ENCODE data around the gene AGAP9. TPM values are rescaled to one million over a fixed set of nuclear protein-coding genes. Genes with fewer than 3 reads are reported as not detected.
"Not testable (repeated sequence)": the region's sequence is repeated elsewhere in the genome, so short reads cannot be mapped to it uniquely, and the experiment has no call there.

Gene AGAP9
- 3.1 TPM for polyA plus RNA-seq (2013, experiment 1 of 2)
- polyA plus RNA-seq (2013, experiment 2 of 2) = 2.6 TPM

DNA sequence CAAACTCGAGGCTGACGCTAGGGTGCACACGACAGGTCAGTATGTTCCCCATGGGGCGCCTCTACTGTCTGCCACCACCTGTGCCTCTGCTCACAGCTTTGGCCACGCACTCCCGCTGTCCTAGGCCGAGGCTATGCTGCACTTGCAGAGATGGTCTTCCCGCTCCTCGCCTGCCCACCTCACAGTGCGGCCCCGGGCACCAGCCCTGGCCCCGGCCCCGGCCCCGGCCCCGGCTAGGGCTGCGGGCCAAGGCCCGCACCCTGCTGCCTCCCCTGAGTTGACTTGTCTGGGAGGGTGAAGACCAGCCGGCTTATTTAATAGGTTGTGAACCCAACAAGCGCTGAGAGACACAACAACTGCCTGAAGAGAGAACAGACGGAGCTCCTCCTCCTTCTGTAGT, at the start of gene AGAP9:
Gene AGAP9 (minus strand): TSS at position 164 of the 400 bp plus-strand sequence. CDS start 112 bp downstream, at position 52.
- WGBS = no CpG with 5 or more reads among the region's 20 CpGs
- H3K36me3 ChIP-seq (ENCODE audit: control insufficient read depth in 1 of 2, insufficient read depth in 2 of 2, low read depth in 1 of 2, low read length in 2 of 2); H4K8ac ChIP-seq (ENCODE audit: low read length); H2BK12ac ChIP-seq (ENCODE audit: low read length in 2 of 2); H3K14ac ChIP-seq (ENCODE audit: low read length in 2 of 2); H3K4me1 ChIP-seq (ENCODE audit: control insufficient read depth, insufficient read depth, low read depth, low read length); H3K4me3 ChIP-seq (ENCODE audit: insufficient read depth in 1 of 2, low read depth in 1 of 2, low read length in 2 of 2); H2AK5ac ChIP-seq (ENCODE audit: low read length, severe bottlenecking); H4K91ac ChIP-seq (ENCODE audit: low read length); H3K9ac ChIP-seq (ENCODE audit: low read length); H2AFZ ChIP-seq (ENCODE audit: low read depth, low read length); H2BK15ac ChIP-seq (ENCODE audit: low read depth, poor library complexity, severe bottlenecking); H2BK5ac ChIP-seq (ENCODE audit: low read depth, low read length, poor library complexity, severe bottlenecking); DNase-seq; H3K27ac ChIP-seq (ENCODE audit: low read length, poor library complexity, severe bottlenecking); H3K79me1 ChIP-seq (replicated peaks; ENCODE audit: low read length, poor library complexity, severe bottlenecking); H3K23ac ChIP-seq (ENCODE audit: low read length in 2 of 2); H3K4ac ChIP-seq (ENCODE audit: low read depth in 1 of 2, low read length in 2 of 2); H3K18ac ChIP-seq (ENCODE audit: low read depth in 1 of 2, low read length in 2 of 2); H2BK120ac ChIP-seq (ENCODE audit: low read depth, low read length); H3K9me3 ChIP-seq (ENCODE audit: control insufficient read depth, low read length); H3K27me3 ChIP-seq (ENCODE audit: control insufficient read depth in 1 of 2, insufficient read depth in 1 of 2, low read length in 2 of 2); H3K4me2 ChIP-seq (ENCODE audit: low read length, poor library complexity, severe bottlenecking): not testable (repeated sequence)

DNA sequence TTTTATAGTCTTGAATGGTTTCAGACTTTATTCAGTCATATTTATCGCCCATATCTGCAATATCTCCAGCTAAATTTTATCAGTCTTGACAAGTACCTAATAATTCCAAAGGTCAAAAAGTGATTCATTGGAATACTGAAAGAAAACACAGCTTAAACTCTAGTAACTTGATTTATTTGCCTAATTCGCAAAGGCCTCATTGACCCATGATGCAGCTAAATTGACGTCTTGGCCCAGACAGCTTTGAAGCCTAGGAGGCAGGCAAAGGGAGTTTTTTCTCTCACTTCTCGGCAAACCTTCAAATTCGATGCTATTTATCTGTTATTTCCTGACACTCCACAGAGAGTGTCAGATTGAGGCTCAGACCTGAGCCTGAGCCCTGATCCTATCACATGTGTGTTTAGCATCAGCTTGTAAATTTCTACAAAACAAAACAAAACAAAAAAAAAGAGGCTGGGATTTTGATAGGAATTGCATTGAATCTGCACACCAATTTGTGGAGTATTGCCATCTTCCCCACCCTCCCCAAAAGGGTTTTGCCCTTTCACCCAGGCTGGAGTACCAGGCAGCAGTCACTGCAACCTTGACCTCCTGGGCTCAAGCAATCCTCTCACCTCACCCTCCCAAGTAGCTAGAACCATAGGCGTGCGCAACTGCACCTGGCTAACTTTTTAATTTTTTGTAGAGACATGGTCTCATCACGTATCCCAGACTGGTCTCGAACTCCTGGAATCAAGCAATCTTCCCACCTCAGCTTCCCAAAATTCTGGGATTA, 47.9 kb upstream of the AGAP9 start:
- not testable (repeated sequence) for H4K8ac ChIP-seq (ENCODE audit: low read length); H3K9ac ChIP-seq (ENCODE audit: low read length); H3K23ac ChIP-seq (ENCODE audit: low read length in 2 of 2); H2BK120ac ChIP-seq (ENCODE audit: low read depth, low read length); H2BK15ac ChIP-seq (ENCODE audit: low read depth, poor library complexity, severe bottlenecking); DNase-seq; H3K4me2 ChIP-seq (ENCODE audit: low read length, poor library complexity, severe bottlenecking); H3K4me3 ChIP-seq (ENCODE audit: insufficient read depth in 1 of 2, low read depth in 1 of 2, low read length in 2 of 2); H3K79me1 ChIP-seq (replicated peaks; ENCODE audit: low read length, poor library complexity, severe bottlenecking); H3K27ac ChIP-seq (ENCODE audit: low read length, poor library complexity, severe bottlenecking); H3K14ac ChIP-seq (ENCODE audit: low read length in 2 of 2); H3K9me3 ChIP-seq (ENCODE audit: control insufficient read depth, low read length); H3K18ac ChIP-seq (ENCODE audit: low read depth in 1 of 2, low read length in 2 of 2); H3K4ac ChIP-seq (ENCODE audit: low read depth in 1 of 2, low read length in 2 of 2); H3K27me3 ChIP-seq (ENCODE audit: control insufficient read depth in 1 of 2, insufficient read depth in 1 of 2, low read length in 2 of 2); H2AFZ ChIP-seq (ENCODE audit: low read depth, low read length); H2BK12ac ChIP-seq (ENCODE audit: low read length in 2 of 2); H3K4me1 ChIP-seq (ENCODE audit: control insufficient read depth, insufficient read depth, low read depth, low read length); H2BK5ac ChIP-seq (ENCODE audit: low read depth, low read length, poor library complexity, severe bottlenecking); H2AK5ac ChIP-seq (ENCODE audit: low read length, severe bottlenecking); H3K36me3 ChIP-seq (ENCODE audit: control insufficient read depth in 1 of 2, insufficient read depth in 2 of 2, low read depth in 1 of 2, low read length in 2 of 2); H4K91ac ChIP-seq (ENCODE audit: low read length)
- no CpG with 5 or more reads among the region's 9 CpGs for WGBS

- H2AFZ ChIP-seq (ENCODE audit: low read depth, low read length); H2BK5ac ChIP-seq (ENCODE audit: low read depth, low read length, poor library complexity, severe bottlenecking); H3K14ac ChIP-seq (ENCODE audit: low read length in 2 of 2); H3K4me1 ChIP-seq (ENCODE audit: control insufficient read depth, insufficient read depth, low read depth, low read length); H2BK12ac ChIP-seq (ENCODE audit: low read length in 2 of 2); H2BK120ac ChIP-seq (ENCODE audit: low read depth, low read length); H3K4ac ChIP-seq (ENCODE audit: low read depth in 1 of 2, low read length in 2 of 2); H3K23ac ChIP-seq (ENCODE audit: low read length in 2 of 2); H3K27ac ChIP-seq (ENCODE audit: low read length, poor library complexity, severe bottlenecking); H4K91ac ChIP-seq (ENCODE audit: low read length); DNase-seq; H3K36me3 ChIP-seq (ENCODE audit: control insufficient read depth in 1 of 2, insufficient read depth in 2 of 2, low read depth in 1 of 2, low read length in 2 of 2); H3K9ac ChIP-seq (ENCODE audit: low read length); H3K18ac ChIP-seq (ENCODE audit: low read depth in 1 of 2, low read length in 2 of 2); H3K9me3 ChIP-seq (ENCODE audit: control insufficient read depth, low read length); H3K27me3 ChIP-seq (ENCODE audit: control insufficient read depth in 1 of 2, insufficient read depth in 1 of 2, low read length in 2 of 2); H4K8ac ChIP-seq (ENCODE audit: low read length); H2AK5ac ChIP-seq (ENCODE audit: low read length, severe bottlenecking); H3K79me1 ChIP-seq (replicated peaks; ENCODE audit: low read length, poor library complexity, severe bottlenecking); H3K4me2 ChIP-seq (ENCODE audit: low read length, poor library complexity, severe bottlenecking); H2BK15ac ChIP-seq (ENCODE audit: low read depth, poor library complexity, severe bottlenecking); H3K4me3 ChIP-seq (ENCODE audit: insufficient read depth in 1 of 2, low read depth in 1 of 2, low read length in 2 of 2): not testable (repeated sequence)
- no CpG with 5 or more reads among the region's 7 CpGs for WGBS
These were observed 43.3 kb upstream of the AGAP9 start for GRCh38 chr10:47566757-47567156.

DNA sequence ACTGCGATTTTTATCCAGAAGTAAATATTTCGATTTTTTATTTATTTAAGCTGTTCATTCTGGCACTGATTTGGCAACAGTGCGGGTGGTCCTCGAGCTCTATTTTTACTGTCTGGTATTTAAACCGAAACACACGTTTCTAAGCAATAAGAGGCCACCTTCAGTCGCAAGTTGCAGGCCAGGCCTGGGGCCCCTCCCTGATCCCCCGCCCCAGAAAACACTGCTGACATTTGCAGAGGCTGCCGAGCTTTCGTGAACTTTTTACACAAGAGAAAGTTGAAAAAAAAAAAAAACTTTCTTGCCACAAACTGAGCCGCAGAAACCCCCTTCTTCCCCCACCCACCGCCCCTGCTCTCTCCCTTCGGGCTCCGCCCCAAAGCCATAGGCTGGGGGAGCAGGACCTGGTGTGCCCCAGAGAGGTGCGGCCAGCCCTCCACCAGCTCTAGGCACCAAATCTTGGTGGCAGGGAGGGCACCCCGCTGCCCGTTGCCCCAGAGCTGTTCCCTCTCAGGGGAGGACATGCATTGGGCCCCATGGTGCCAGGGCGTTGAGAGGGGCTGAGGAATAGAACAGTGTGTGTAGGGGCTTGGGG, 42.8 kb upstream of the AGAP9 start:
- H3K4me1 ChIP-seq (ENCODE audit: control insufficient read depth, insufficient read depth, low read depth, low read length); H3K36me3 ChIP-seq (ENCODE audit: control insufficient read depth in 1 of 2, insufficient read depth in 2 of 2, low read depth in 1 of 2, low read length in 2 of 2); H3K18ac ChIP-seq (ENCODE audit: low read depth in 1 of 2, low read length in 2 of 2); H2BK15ac ChIP-seq (ENCODE audit: low read depth, poor library complexity, severe bottlenecking); H3K9ac ChIP-seq (ENCODE audit: low read length); H2AK5ac ChIP-seq (ENCODE audit: low read length, severe bottlenecking); H3K27me3 ChIP-seq (ENCODE audit: control insufficient read depth in 1 of 2, insufficient read depth in 1 of 2, low read length in 2 of 2); H2BK5ac ChIP-seq (ENCODE audit: low read depth, low read length, poor library complexity, severe bottlenecking); H2AFZ ChIP-seq (ENCODE audit: low read depth, low read length); H3K9me3 ChIP-seq (ENCODE audit: control insufficient read depth, low read length); H2BK12ac ChIP-seq (ENCODE audit: low read length in 2 of 2); H2BK120ac ChIP-seq (ENCODE audit: low read depth, low read length); DNase-seq; H4K8ac ChIP-seq (ENCODE audit: low read length); H3K14ac ChIP-seq (ENCODE audit: low read length in 2 of 2); H3K4me2 ChIP-seq (ENCODE audit: low read length, poor library complexity, severe bottlenecking); H3K27ac ChIP-seq (ENCODE audit: low read length, poor library complexity, severe bottlenecking); H3K23ac ChIP-seq (ENCODE audit: low read length in 2 of 2); H4K91ac ChIP-seq (ENCODE audit: low read length); H3K79me1 ChIP-seq (replicated peaks; ENCODE audit: low read length, poor library complexity, severe bottlenecking); H3K4ac ChIP-seq (ENCODE audit: low read depth in 1 of 2, low read length in 2 of 2); H3K4me3 ChIP-seq (ENCODE audit: insufficient read depth in 1 of 2, low read depth in 1 of 2, low read length in 2 of 2): not testable (repeated sequence)
- WGBS = 89% methylated on average over 8 of the region's 18 CpGs
